Hippocampal formation (tissue), 2 donors: ENCODE results near the gene TRAK1.
"Not testable (repeated sequence)": the region's sequence is repeated elsewhere in the genome, so short reads cannot be mapped to it uniquely, and the experiment has no call there.

ENCODE experiments used
- DNase-seq, 2 donors: peaks; one replicate each; lab custom pipeline; 2025; lab: John Stamatoyannopoulos, UW

TRAK1 gene

DNA sequence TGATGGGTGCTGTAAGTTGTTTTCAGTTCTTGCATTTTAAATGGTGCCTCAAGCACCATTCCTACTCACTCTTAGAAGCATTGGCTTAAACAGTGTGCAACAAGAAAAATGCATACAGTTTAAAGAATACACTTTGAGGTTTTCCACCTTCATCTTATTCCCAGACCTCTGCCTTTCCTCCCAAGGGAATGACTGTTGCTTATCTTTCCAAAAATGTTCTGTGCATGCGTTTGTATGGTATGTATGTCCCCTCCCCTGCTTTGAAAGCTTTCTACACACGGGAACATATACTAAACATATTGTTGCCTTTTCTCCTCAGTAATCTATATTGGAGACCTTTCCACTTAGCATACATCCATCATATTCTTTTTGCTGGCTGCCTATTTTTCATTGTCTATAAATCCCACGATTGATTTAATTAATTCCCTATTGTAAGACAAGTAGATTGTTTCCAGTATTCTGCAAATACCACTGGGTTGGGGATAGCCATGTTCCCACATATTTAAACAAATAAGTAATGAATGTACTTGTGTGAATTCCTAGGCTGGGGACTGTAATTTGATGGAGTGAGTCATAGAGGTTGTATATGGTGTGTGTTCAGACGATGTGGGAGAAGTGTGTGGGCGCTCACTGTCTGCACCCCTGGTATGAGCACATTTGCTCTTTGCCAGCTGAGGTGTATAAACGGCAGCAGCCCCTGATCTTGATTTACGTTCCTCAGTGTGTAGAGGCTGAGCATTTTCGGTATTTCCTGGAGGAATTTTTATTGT, 5.8 kb downstream of the TRAK1 start:
- DNase-seq: no peak

DNA sequence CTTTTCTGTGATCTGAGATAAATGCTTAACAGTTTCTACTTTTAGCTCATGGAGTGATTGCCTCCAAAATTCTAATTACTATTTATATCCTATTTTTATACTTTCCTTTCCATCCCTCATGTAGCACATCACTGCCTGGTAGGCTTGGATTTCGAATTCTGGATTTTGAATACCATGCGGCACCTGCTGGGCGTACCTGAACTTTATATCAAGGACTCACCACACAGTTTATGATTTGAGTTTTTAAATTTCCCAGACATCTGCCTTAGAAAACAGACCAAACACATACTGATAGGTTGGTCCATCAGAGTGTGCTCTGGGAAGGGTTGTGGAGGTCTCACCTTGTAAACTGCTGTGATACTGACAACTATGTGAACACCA, 6.4 kb downstream of the TRAK1 start:
- DNase-seq: no peak

DNA sequence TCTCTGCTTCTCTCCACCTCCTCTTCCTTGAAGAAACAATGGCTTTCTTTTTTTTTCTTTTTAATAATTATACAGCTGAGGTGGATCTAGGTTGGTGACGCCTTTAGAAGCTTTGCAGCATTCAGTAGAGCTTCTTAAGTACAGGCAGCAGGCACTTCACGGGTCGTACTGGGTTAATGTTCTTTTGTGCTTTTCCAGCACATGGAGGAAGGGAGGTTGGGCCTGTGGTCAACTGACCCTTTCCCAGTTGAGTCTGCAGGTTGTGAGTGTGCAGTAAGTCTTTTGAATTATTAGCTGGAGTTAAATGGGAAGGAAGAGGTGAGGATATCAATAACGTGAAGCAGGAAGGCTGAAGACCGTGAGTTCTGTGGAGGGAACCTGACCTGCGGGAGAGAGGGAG, 7.0 kb downstream of the TRAK1 start:
- no peak for DNase-seq

DNA sequence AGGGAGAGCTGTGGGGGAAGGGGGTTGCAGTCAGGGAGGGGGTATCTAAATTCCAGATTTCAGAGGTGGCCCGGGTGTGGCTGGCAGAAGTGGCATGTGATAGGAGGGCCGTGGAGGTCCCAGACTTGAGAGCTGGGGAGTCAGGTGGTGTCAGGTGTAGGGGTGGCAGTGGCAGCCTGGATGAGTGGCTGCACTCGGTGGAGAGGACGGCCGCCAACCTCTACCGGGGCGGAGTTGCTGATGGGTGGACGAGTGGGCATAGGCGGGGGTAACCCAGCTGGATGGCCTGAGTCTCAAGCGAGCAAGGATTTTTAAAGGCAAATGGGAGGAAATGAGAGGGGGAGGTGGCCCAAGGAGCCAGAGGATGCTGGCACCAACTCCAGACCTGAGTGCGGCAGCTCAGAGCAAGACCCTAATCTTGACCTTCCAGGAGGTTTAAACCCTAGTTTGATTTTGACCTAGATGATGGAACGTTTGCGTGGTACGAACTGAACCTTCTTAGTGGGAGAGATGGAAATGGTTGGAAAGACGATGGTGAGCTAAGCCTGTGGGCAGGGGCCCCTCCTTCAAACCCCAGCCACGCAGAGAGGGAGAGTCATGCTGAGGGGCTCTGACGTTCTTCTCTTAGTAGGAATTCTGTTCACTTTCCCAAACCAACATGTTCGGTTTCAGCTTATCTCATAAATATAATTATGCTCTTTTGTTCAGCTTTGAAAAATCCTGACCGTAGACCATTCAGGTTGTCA, 8.0 kb downstream of the TRAK1 start:
- DNase-seq: no peak

DNA sequence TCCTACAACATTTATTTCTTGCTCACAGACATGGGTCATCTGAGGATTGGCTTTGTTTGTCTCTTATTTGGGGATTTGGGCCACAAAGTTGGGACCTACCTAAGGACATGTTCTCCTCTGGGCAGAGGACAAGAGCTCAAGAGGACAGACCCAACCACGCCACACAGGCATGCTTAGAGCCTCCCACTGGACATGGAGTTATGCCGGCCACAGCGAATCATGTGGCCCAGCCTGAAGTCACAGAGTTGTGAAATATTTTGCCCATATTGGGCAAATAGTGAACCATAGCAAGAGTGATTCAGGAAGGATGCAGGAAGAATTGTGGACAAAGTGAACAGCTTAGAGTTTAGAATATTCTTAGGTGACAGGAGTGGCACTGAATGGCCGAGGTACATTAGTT, 9.9 kb downstream of the TRAK1 start:
- DNase-seq: no peak

DNA sequence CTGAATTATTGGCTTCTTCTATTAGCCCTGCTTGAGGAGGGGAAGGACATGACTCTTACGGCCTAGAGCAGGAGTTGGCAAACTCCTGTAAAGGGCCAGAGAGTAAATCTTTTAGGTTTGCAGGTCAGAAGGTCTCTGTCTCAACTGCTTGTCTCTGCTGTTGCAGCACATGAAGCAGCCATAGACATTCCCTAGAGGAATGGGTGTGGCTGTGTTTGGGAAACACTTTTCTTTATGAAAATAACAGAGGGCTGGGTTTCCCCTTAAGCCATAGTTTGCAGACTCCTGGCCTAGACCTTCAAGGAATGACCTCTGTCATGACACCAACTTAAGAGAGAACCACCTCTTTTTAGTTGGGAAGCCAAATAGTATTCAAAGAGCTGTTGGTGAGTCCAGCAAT, 10.3 kb downstream of the TRAK1 start:
- no peak for DNase-seq

DNA sequence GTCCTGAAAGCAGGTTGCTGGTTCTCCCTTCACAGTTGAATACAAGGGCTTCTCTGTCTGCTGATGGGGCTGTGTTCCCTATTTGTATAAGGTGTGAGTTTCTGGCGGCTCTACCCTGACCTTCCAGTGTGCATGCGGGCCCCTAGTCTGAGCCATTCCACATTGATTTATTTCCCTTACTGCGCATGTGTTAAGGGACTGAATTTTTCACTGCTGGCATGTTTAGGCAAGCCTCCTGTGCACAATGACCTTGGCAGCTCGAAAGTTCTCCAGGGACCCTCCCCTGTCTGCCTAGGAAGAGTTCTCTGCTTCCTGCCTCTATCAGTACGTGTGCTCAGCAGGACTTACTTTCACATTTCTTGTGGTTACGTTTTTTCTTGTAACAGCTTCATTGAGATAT, 11.4 kb downstream of the TRAK1 start:
- DNase-seq: no peak

DNA sequence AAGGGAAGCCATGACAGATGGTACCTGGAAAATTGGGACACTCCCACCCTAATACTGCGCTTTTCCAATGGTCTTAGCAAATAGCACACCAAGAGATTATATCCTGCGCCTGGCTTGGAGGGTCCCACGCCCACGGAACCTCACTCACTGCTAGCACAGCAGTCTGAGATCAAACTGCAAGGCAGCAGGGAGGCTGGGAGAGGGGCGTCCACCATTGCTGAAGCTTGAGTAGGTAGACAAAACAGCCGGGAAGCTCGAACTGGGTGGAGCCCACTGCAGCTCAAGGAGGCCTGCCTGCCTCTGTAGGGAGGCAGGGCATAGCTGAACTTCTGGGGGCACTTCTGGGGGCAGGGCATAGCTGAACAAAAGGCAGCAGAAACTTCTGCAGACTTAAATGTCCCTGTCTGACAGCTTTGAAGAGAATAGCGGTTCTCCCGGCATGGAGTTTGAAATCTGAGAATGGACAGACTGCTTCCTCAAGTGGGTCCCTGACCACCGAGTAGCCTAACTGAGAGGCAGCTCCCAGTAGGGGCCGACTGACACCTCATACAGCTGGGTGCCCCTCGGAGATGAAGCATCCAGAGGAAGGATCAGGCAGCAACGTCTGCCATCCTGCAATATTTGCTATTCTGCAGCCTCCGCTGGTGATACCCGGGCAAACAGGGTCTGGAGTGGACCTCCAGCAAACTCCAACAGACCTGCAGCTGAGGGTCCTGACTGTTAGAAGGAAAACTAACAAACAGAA, 12.9 kb downstream of the TRAK1 start:
- not testable (repeated sequence) for DNase-seq

DNA sequence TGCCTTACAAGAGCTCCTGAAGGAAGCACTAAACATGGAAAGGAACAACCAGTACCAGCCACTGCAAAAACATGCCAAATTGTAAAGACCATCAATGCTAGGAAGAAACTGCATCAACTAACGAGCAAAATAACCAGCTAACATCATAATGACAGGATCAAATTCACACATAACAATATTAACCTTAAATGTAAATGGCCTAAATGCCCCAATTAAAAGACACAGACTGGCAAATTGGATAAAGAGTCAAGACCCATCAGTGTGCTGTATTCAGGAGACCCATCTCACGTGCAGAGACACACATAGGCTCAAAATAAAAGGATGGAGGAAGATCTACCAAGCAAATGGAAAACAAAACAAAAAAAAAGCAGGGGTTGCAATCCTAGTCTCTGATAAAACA, 14.8 kb downstream of the TRAK1 start:
- not testable (repeated sequence) for DNase-seq

DNA sequence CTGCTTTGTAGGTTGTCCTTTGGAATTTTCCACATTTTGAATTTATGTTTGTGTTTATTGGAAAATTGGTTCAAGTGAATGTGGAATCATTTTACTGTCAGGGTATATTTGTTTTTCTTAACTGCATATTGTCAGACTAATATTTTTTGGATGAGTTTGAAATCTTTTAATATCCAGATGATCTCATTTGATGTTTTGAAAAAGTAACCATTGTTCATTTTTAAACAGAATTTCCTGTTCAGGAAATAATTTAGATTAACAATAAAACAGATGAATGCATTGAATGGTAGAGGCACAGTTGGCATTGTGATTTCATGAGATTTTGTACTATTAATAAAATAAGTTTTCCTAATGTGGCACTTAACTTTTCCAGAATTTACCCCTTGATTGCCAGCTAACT, 15.5 kb downstream of the TRAK1 start:
- DNase-seq: no peak

DNA sequence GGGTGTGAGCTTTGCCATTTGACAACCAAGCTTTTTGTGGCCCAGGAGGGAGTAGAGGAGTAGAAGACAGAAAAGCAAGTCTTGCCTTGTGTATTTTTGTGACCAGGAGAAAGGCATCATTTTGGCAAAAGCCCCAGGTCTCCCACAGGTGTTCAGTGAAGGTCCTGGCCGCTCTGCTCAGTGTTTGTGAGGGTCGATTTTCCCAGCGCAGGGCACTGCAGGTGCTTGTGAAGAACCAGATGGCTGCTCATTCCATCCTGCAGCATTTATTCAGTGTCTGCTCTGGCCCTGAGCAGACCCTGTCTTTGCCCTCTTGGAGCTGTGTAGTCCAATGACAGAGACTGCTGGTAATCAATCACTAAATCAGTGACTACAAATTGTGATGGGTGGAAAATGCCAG, 19.5 kb downstream of the TRAK1 start:
- DNase-seq: no peak

DNA sequence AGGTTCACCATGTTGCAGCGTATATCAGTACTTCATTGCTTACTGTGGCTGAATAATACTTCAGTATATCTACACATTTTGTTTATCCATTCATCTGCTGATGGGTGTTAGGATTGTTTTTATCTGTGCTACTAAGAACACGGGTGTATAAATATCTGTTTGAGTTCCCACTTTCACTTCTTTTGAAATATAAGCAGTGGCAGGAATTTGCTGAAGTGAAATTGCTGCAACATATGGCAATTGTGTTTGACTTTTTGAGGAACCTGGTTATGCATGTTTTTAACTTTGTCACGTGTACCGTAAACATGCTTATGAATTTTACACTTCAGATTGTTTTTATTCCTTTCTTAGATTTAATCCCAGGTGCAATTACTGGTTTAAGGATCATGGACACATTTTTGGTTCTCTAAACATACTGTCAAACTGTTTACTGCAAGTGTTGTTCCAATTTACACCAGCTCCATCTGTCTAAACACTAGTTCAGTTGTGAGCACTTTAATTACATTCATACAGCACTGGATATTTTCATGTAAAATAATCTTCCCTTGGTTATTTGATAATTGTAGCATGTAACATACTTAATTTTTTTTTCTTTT, 23.1 kb downstream of the TRAK1 start:
- peak in 1 of 2 donors; percentile 28 for DNase-seq

DNA sequence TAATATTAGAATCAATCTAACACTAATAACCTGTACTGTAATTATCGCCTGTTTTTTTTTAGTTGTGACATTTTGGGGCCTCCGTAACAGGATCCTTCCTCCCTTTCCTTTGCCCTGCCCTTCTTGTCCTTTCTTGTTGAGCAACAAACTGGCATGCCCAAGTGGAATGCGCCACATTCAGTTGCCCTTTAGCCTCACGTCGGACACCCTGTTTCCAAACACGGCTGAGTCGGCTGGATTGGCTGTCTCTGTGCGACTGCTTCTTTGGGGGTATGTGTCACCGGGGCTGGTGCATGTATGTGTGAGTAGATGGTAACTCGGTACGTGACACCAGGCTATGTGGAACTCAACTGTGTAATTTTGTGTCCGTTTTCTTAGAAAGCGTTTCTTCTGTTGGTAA, 24.1 kb downstream of the TRAK1 start:
- DNase-seq: no peak

DNA sequence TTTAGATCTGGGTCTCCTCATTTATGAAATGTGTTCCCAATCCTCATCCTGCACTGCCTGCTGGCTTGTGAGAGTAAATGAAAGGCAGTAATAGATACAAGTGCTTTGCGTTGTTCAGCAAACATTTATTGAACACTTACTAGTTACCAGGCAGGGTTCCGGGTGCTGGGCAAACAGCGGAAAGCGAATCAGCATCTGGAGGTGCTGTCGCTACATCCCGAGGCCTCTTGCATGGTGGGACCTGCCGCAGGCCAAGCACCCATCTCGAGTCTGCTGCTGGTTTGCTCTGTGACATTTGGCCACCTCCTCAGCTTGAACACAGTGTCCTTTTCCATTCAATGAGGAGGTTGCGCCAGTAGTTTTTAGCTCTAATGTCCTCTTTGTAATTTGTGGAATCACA, 24.8 kb downstream of the TRAK1 start:
- DNase-seq: no peak

DNA sequence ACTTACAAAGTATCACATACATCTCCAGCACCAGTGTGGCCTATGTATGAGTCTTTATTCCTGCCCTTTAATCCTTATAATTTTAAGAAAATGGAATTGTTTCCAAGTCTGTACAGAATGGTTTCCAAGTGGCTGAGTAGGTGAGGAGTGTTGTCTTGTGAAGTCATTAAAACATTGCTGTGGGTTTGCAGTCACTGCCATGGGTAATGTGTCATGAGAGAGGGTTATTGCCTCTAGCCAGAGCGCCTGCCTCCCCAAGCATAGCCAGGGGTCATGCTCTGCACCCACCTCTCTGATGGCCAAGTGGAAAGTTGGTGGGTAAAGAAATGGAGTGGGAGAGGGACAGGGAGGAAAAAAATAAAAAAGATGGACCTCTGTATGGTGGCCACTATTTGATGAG, 25.3 kb downstream of the TRAK1 start:
- no peak for DNase-seq

DNA sequence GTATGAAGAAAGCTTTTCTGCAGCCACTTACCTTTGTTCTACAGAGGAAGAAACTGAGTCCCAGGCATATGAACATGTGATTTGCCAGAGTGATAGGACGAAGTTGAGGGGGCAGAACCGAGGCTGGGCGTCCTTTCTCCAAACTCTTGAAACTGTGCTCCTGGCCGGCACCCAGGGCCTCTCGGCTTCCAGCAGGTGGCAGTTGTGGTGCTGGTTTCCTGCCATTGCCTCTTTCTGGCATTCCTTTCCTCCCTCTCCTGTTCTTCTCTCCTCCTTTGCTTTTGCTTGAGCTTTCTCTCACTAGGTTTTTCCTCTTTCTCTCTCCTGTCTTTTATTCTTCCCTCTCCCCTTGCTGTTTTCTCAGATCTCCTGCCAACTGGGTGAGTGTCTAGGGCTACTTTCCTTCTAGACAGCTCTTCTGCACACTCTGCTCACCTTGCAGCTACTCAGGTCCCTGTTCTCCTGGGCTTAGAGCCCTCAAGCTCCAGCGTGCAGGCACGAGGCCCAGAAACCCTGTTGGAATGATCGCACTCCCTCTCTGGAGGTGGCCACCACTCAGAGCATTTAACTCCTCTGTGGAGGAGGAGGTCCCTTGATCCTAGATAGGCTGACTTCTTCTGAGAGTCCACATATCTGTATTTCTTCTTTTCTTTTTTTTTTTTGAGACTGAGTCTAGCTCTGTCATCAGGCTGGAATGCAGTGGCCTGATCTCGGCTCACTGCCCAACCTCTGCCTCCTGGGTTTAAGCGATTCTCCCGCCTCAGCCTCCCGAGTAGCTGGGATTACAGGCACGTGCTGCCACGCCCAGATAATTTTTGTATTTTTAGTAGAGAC, 26.2 kb downstream of the TRAK1 start:
- peak; percentile 15 to 30 for DNase-seq

DNA sequence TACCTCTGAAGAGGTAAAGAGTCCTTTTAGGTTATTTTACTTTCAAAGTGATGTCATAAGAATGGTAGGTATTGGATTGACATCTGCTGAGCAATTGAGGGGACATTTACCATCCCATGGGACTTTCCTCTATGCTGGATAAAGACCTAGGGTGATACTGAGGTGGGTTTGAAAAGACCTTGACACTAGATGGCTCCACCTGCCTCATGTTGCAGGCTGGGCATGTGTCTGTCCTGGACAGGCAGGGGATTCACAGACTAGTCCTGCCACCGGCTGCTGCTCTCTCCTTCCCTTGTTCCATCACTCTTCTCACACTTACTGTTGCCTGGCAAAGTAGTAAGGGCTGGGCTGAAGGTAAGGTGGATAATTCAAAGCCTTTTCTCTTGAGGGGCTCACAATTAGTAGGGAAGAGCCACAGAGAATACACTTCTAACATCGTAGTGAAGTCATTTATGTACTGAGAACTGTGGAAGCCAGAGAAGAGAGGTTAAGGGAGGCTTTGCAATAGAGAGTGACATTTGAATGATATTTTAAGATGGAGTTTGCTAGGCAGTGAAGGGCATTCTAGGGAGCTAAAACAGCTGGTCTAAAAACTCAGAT, 27.7 kb downstream of the TRAK1 start:
- peak; percentile 30 to 41 for DNase-seq

DNA sequence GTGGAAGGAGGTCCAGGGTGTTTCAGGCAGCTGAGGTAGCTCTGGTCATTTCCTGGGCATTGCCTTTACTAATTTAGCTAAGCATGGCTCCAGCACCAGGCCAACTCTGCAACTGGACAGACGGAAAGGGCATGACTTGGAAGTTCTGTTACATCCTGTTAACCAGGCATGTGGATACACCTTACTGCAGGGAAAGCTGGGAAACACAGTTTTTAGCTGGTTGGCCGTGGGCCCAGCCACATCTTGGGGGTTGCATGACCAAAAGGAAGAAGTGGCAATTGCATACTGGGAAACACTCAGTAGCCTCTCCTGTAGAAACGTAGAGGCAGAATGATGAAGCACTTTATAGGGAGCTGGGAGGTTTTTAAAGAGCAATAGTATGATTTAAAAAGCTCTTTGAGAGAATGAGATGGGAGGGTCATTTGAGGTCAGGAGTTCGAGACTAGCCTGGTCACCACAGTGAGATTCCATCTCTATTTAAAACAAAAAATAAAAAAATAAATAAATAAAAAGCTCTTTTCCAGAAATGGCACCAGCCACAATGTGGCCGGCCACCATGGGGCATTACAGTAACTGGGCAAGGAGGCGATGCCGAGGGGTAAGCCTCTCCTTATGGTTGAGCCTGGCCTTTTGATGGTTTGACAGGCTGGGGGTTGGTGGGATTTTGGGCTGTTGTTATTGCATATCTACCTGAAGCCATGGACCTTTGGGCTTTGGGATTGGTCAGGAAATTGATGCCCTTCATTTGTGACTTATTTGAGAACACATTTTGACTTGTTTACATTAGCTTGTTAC, 28.6 kb downstream of the TRAK1 start:
- DNase-seq: no peak

DNA sequence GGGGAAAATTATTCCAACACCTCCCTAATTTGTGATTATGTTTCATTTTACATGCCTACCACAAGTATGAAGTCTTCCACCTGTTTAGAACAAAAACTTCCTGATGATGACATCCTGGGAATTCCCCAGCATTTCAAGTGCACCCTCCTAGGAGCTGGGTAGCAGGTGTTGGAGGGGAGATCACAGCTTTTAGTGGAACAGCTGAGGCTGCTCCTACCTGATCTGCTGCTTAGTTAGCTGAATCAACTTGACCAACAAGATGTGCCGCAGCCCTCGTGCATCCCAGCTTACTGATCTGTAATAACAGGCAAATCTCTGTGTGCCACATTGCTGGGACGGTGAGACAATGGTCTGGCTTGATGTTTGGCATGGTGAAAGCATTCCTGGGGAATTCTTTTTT, 29.7 kb downstream of the TRAK1 start:
- DNase-seq: no peak

DNA sequence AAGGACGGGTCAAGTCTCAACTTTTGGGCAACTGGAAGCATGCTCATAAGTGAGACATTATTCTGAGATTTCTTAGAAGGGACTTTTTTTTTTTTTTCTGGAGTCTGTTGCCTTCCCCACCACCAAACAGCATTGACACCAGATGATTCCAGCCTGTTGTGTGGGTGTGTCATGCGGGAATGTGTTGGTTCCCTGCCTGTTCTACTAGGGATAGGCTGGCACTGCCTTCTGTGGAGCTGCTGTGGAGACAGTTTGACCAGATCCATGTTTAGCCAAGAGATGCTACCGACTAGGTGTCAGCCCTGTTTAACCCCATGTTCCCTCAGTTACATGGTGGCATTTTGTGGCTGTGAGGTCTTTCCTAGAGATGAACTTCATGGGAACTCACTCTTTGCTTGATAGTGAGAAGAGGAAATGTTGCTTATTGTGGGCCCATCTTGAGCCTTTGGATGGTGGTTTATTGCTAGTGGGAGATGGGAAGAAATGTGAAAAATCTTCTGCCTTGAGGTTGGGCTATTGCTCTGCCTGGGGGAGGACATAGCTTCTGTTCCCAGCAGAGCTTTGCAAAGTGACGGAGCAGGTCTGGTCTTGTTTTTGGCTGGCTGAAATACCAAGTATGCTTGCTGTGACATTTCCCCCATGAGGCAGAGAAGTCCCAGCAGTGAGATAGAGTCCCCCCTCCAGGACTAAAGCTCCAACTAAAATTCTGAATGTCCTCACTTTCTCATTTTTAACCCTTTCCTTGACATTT, 31.3 kb downstream of the TRAK1 start:
- no peak for DNase-seq
